ENCODE measurements around the gene RASAL2. TPM values are rescaled to one million over a fixed set of nuclear protein-coding genes. Genes with fewer than 3 reads are reported as not detected.

RASAL2 gene
- total and polyA plus RNA-seq, 2 of the 4 experiments (the other 2 are of a cell fraction) = 13.1 to 20.6 TPM

- Histone ChIP-seq H2BK20ac (ENCODE audit: low read depth, low read length) (no peak overlapping the region), H3K4me3 (ENCODE audit: insufficient read depth, low read depth, low read length) (no peak overlapping the region), H3K4ac (ENCODE audit: low read depth, low read length) (no peak overlapping the region), H2AK5ac (ENCODE audit: low read depth, low read length) (no peak overlapping the region), H3K9ac (ENCODE audit: low read depth, low read length) (no peak overlapping the region), H3K18ac (ENCODE audit: low read depth, low read length) (no peak overlapping the region), H2BK120ac (ENCODE audit: low read depth, low read length) (no peak overlapping the region), H3K23ac (ENCODE audit: low read depth, low read length) (no peak overlapping the region), H4K8ac (ENCODE audit: low read depth in 2 of 2, low read length in 2 of 2) (no peak overlapping the region), H3K4me2 (ENCODE audit: low read depth, low read length) (no peak overlapping the region), H2BK5ac (ENCODE audit: low read depth, low read length, poor library complexity, severe bottlenecking) (no peak overlapping the region), H3K27me3 (ENCODE audit: control insufficient read depth, insufficient read depth, low read length) (no peaks in the 10 kb centered on the region), H3K4me1 (ENCODE audit: control insufficient read depth, insufficient read depth, low read length) (no peaks in the 10 kb centered on the region), H3K56ac (ENCODE audit: extremely low read depth, insufficient read depth, low read length) (no peak overlapping the region), H3K9me3 (ENCODE audit: control insufficient read depth, insufficient read depth, low read length) (no peaks in the 10 kb centered on the region), H4K91ac (ENCODE audit: insufficient read depth, low read depth, low read length) (no peak overlapping the region), H3K14ac (replicated peaks; ENCODE audit: low read depth, low read length) (no peak overlapping the region), H3K36me3 (ENCODE audit: control insufficient read depth, insufficient read depth, low read length) (no peaks in the 10 kb centered on the region), H4K5ac (ENCODE audit: low read depth, low read length) (no peak overlapping the region), H3K9me1 (ENCODE audit: insufficient read depth, low read length) (no peaks in the 10 kb centered on the region; the same call in 1 of the 2 replicates), H3K27ac (ENCODE audit: insufficient read depth, low read length) (no peak overlapping the region), H4K20me1 (ENCODE audit: insufficient read depth, low read length) (no peaks in the 10 kb centered on the region; the same call in 1 of the 2 replicates), H2BK15ac (ENCODE audit: low read depth, low read length) (no peak overlapping the region), H3K79me1 (ENCODE audit: low read depth in 1 of 2, low read length in 2 of 2) (peaks cover 6 to 33% of the 10 kb centered on the region in 2 experiments; a peak in 3 of 4 replicates), H2AFZ (replicated peaks; ENCODE audit: low read length, poor library complexity) (no peak overlapping the region), H2AK9ac (replicated peaks; ENCODE audit: low read depth, low read length, poor library complexity) (no peak overlapping the region)
- DNase-seq (no peak), ATAC-seq (ENCODE audit: low read depth) (no peak)
- ChIA-PET POLR2A (ENCODE audit: unreplicated experiment) (no interaction called here), CTCF (interaction anchor here (0.6 to 1.2 kb wide), 3 partner anchors 12 to 169 kb away, joined by 3 to 6 read pairs (median 6); no protein-coding TSS in a partner anchor)
- TF ChIP-seq BHLHE40 (IDR thresholded peaks at IDR 0.05; ENCODE audit: low read depth, low read length) = no peak
- no peak for TF ChIP-seq RAD21 (IDR thresholded peaks at IDR 0.05; ENCODE audit: low read length)
- no peak for TF ChIP-seq SMC3 (IDR thresholded peaks at IDR 0.05; ENCODE audit: low read depth, low read length)
- no peak for TF ChIP-seq RFX5 (IDR thresholded peaks at IDR 0.05; ENCODE audit: low read depth, low read length)
- TF ChIP-seq POLR2A (IDR thresholded peaks at IDR 0.05; ENCODE audit: low read depth, low read length) = no peak
- TF ChIP-seq MXI1 (IDR thresholded peaks at IDR 0.05; ENCODE audit: borderline replicate concordance, low read depth, low read length) = no peak
- no peak for TF ChIP-seq CTCF (conservative IDR thresholded peaks at IDR 0.05; ENCODE audit: low read depth, low read length)
- TF ChIP-seq CEBPB (IDR thresholded peaks at IDR 0.05; ENCODE audit: low read depth, low read length) = no peak
- intact Hi-C loops (cut with micrococcal nuclease) (no loop called here), in situ Hi-C loops (cut with MboI; ENCODE audit: low sequenced_read_pairs) (no loop called here), dilution Hi-C loops (cut with HindIII; ENCODE audit: low sequenced_read_pairs, unreplicated experiment) (no loop called here)
- WGBS, 2 experiments (ENCODE audit: extremely low coverage in 2 of 2, insufficient read length in 1 of 2) = no CpG with 5 or more reads among the region's 10 CpGs
- no TSS peak for BruUV-seq (replicated peaks)
Measured at GRCh38 chr1:178180405-178180804, 86.5 kb downstream of the RASAL2 start.
